ENCODE results near the gene OGDH. TPM values are rescaled to one million over a fixed set of nuclear protein-coding genes. Genes with fewer than 3 reads are reported as not detected.

The OGDH gene
- total RNA-seq, 1 donor = 99.7 TPM

DNA sequence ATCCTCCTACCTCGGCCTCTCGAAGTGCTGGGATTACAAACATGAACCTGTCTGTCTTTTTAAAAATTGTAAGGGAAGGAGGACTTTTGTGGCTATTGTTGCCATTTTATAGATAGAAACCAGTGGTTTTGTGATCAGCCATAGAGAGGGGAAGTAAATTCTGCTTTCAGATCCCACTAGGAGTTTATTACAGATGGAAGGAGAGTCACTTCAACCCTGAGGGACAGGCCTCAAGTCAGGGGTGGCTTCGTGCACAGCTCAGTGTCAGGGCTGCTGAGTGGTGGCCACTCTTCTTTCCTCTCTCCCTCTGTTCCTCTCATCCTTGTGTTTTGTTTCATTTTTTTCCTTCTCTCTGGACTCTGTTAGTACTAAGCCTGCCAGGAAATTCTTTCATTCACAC lies 60.8 kb downstream of the OGDH start:
- no peak for TF ChIP-seq CTCF (IDR thresholded peaks at IDR 0.05; ENCODE audit: insufficient read depth, low read depth, low read length)
- no peak for DNase-seq (ENCODE audit: low read depth)
- H3K4me3 ChIP-seq (ENCODE audit: low read depth, low read length) = no peak overlapping the region

- DNase-seq (ENCODE audit: low read depth) = no peak
- H3K4me3 ChIP-seq (ENCODE audit: low read depth, low read length) = no peak overlapping the region
- TF ChIP-seq CTCF (IDR thresholded peaks at IDR 0.05; ENCODE audit: insufficient read depth, low read depth, low read length) = no peak
Observed at GRCh38 chr7:44671069-44671468, 64.6 kb downstream of the OGDH start.

DNA sequence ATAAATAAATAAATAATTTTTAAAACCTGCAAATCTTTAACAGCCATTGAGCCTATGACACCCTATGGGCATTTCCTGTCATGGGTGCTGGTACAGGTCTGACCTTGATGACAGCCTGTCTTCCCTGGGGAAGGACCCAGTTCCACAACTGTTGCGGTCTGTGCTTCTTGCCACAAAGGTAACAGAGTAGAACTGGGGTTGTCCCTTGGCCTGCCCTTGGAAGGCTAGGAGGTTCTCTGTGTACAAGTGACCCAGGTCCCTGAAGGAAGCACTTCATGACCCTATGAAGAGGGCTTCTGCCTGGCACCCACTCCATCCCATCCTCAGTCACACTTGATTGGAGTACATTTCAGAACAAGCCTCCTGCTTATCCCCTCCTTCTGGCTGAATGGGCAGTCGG lies 66.9 kb downstream of the OGDH start:
- no peak for TF ChIP-seq CTCF (IDR thresholded peaks at IDR 0.05; ENCODE audit: insufficient read depth, low read depth, low read length)
- no peak overlapping the region for H3K4me3 ChIP-seq (ENCODE audit: low read depth, low read length)
- DNase-seq (ENCODE audit: low read depth) = no peak

GRCh38 chr7:44673771-44674170 lies 67.3 kb downstream of the OGDH start:
- TF ChIP-seq CTCF (IDR thresholded peaks at IDR 0.05; ENCODE audit: insufficient read depth, low read depth, low read length) = no peak
- no peak overlapping the region for H3K4me3 ChIP-seq (ENCODE audit: low read depth, low read length)
- DNase-seq (ENCODE audit: low read depth) = no peak

DNA sequence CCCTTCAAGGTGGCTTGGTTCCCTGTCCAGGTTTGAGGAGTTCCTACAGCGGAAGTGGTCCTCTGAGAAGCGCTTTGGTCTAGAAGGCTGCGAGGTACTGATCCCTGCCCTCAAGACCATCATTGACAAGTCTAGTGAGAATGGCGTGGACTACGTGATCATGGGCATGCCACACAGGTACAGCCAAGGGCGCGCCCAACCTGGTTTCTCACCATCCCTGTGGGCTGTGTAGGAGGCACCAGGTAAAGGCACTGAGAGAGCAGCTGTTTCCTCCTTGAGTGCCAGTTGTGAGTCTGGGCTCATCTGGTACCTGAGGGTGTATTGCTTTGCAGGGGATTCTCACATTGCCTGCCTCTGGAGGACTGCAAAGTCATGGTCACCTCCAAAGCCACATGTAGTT lies 68.0 kb downstream of the OGDH start:
- no peak for DNase-seq (ENCODE audit: low read depth)
- no peak for TF ChIP-seq CTCF (IDR thresholded peaks at IDR 0.05; ENCODE audit: insufficient read depth, low read depth, low read length)
- no peak overlapping the region for H3K4me3 ChIP-seq (ENCODE audit: low read depth, low read length)

GRCh38 chr7:44676776-44677175 lies 70.3 kb downstream of the OGDH start:
- H3K4me3 ChIP-seq (ENCODE audit: low read depth, low read length) = no peak overlapping the region
- DNase-seq (ENCODE audit: low read depth) = no peak
- TF ChIP-seq CTCF (IDR thresholded peaks at IDR 0.05; ENCODE audit: insufficient read depth, low read depth, low read length) = no peak

DNA sequence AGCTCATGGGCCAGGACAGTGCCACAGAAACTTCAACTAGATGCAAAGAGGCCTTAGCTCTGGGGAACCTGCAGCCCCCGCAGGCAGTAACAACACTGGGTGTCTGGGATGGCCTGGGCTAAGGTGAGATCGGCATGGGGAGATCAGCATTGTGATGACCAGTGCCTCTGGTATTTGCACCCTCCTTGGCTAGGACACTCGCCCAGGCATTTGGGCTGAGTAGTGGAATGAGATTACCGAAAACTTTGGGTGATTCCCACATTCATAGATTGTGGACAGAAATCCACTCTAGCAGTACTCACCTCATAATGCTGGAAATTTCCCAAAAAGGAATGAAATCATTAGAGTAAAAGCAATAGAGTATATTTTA lies 71.7 kb downstream of the OGDH start:
- DNase-seq (ENCODE audit: low read depth) = no peak
- no peak overlapping the region for H3K4me3 ChIP-seq (ENCODE audit: low read depth, low read length)
- TF ChIP-seq CTCF (IDR thresholded peaks at IDR 0.05; ENCODE audit: insufficient read depth, low read depth, low read length) = no peak
